Mucosa of descending colon (tissue), 3 donors: ENCODE results near the gene LRP1B. TPM values are rescaled to one million over a fixed set of nuclear protein-coding genes. Genes with fewer than 3 reads are reported as not detected.
A peak's percentile ranks its signal among the peaks of the same experiment; 100 is the strongest.

Experiments
- ATAC-seq: fragments of 200-7000 bp; cut with Tn5 transposase; one replicate; pipeline ENCODE4 v1.9.1; 2020; ENCODE audit warnings: mild to moderate bottlenecking, moderate library complexity
- DNase-seq, 3 donors: peaks; one replicate each; pipeline ENCODE4 v3.0.0-alpha.2; 2020
- H3K36me3 ChIP-seq: fragments of 200-600 bp; one replicate; pipeline ENCODE4 v1.8.0; 2021; ENCODE audit warnings: low read depth, mild to moderate bottlenecking
- H3K4me1 ChIP-seq: fragments of 200-600 bp; one replicate; pipeline ENCODE4 v1.8.0; 2021; ENCODE audit warnings: low read depth, mild to moderate bottlenecking
- H3K4me3 ChIP-seq: fragments of 200-600 bp; one replicate; pipeline ENCODE4 v1.8.0; 2021; ENCODE audit warnings: mild to moderate bottlenecking
- H3K9me3 ChIP-seq: fragments of 200-600 bp; one replicate; pipeline ENCODE4 v1.8.0; 2021; ENCODE audit warnings: mild to moderate bottlenecking
- CTCF ChIP-seq: fragments of 200-600 bp; IDR thresholded peaks from one replicate; pipeline ENCODE4 v1.8.0; 2022; ENCODE audit warnings: antibody characterized with exemption, mild to moderate bottlenecking
- intact Hi-C, 2 donors: fragments of 100-400 bp; cut with DNase I in 1 of 2; cut with micrococcal nuclease in 1 of 2; formaldehyde crosslinking; loops; one replicate each; pipeline versions ENCODE4 v1.11.0 to v1.11.1; 2022; cut with DNase I, micrococcal nuclease
- total RNA-seq, 3 donors: library from RNA; stranded (reverse); fragmentation: NEBNext Ultra II Directional in 2 of 3; extraction: Animal tissue kit (Norgen Biotek cat#: 25700) in 2 of 3; gene quantifications; one replicate each; pipeline versions ENCODE4 v1.2.1 to v1.2.4, GENCODE V29; 2021 to 2023
- donor health status: DM: no; HTN: no; CAD: no; lungs with moderate emphysema.
- donor health status: DM: no; HTN: no; CAD: no.
- donor health status: DM: no; HTN: yes; CAD: no.

The LRP1B gene
- total RNA-seq, 3 donors from 2014 or later, result 0.12 to 1.6 (median 0.20) TPM

GRCh38 chr2:140584471-140584870 is 1546.3 kb downstream of the LRP1B start:
- H3K36me3 ChIP-seq, result no peaks in the 10 kb centered on the region
- no peak for TF ChIP-seq CTCF
- no peaks in the 10 kb centered on the region for H3K9me3 ChIP-seq
- no peak overlapping the region for H3K4me3 ChIP-seq
- ATAC-seq (no peak), DNase-seq (no peak)
- intact Hi-C loops, result no loop called here
- no peaks in the 10 kb centered on the region for H3K4me1 ChIP-seq

- H3K4me1 ChIP-seq, result no peaks in the 10 kb centered on the region
- DNase-seq, result no peak
- no peak for TF ChIP-seq CTCF
- peak; percentile 40 for ATAC-seq
- no peak overlapping the region for H3K4me3 ChIP-seq
- intact Hi-C loops, result no loop called here
- no peaks in the 10 kb centered on the region for H3K36me3 ChIP-seq
- no peaks in the 10 kb centered on the region for H3K9me3 ChIP-seq
These were observed 1550.2 kb downstream of the LRP1B start for GRCh38 chr2:140580532-140581151.

GRCh38 chr2:140577453-140577852 is 1553.4 kb downstream of the LRP1B start:
- H3K4me3 ChIP-seq, result no peak overlapping the region
- no peaks in the 10 kb centered on the region for H3K36me3 ChIP-seq
- no peak for TF ChIP-seq CTCF
- DNase-seq (no peak), ATAC-seq (no peak)
- no peaks in the 10 kb centered on the region for H3K4me1 ChIP-seq
- intact Hi-C loops, result no loop called here
- no peaks in the 10 kb centered on the region for H3K9me3 ChIP-seq

DNA sequence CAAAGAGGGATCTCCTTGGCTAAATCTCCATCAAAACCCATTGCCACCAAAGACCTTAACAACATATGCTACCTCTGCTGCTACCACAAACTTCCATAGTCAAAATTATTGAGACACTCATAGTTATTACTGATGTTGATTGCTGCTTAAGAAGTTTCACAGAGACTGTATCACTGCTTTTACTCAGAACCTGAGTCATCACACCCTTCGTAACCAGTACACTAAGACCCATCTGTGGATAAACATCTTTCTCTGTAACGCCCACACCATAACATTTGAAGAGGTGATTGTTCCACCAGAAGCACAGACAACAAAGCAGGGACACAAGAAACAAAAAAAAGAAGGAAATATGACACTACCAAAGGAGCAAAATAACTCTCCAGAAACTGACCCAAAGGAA is 1563.1 kb downstream of the LRP1B start:
- intact Hi-C loops, result no loop called here
- no peak overlapping the region for H3K4me3 ChIP-seq
- no peaks in the 10 kb centered on the region for H3K36me3 ChIP-seq
- no peak for ATAC-seq
- H3K9me3 ChIP-seq, result no peaks in the 10 kb centered on the region
- TF ChIP-seq CTCF, result no peak
- DNase-seq, result no peak
- H3K4me1 ChIP-seq, result no peaks in the 10 kb centered on the region

GRCh38 chr2:140565756-140566155 is 1565.1 kb downstream of the LRP1B start:
- Histone ChIP-seq H3K4me3 (no peak overlapping the region), H3K9me3 (no peaks in the 10 kb centered on the region), H3K4me1 (no peaks in the 10 kb centered on the region), H3K36me3 (no peaks in the 10 kb centered on the region)
- DNase-seq, result no peak
- no peak for TF ChIP-seq CTCF
- no peak for ATAC-seq
- intact Hi-C loops, result no loop called here

- intact Hi-C loops, result no loop called here
- ATAC-seq, result no peak
- H3K9me3 ChIP-seq, result no peaks in the 10 kb centered on the region
- H3K36me3 ChIP-seq, result no peaks in the 10 kb centered on the region
- H3K4me1 ChIP-seq, result no peaks in the 10 kb centered on the region
- no peak for TF ChIP-seq CTCF
- no peak overlapping the region for H3K4me3 ChIP-seq
- DNase-seq, result no peak
These were observed 1575.1 kb downstream of the LRP1B start for GRCh38 chr2:140555701-140556100.
